Astrocyte of the spinal cord (primary cell): ENCODE data around the gene PARD3B.

Source experiments
- DNase-seq: peaks from one replicate; pipeline ENCODE4 v3.0.0; 2011; ENCODE audit warnings: low read depth, low spot score
- H3K4me3 ChIP-seq: 2 replicates; pipeline ENCODE4 v1.5.1; 2011; ENCODE audit warnings: low read depth, mild to moderate bottlenecking, low read length, moderate library complexity
- CTCF ChIP-seq: IDR thresholded peaks from 2 replicates; pipeline ENCODE4 v1.5.1; 2012; ENCODE audit warnings: low read depth, mild to moderate bottlenecking, low read length, inconsistent platforms
- in situ Hi-C: cut with HindIII; loops from 2 replicates; pipeline ENCODE4 v1.10.0; 2017; ENCODE audit warnings: low sequenced_read_pairs

The PARD3B gene

GRCh38 chr2:205199165-205199850 lies 654.0 kb downstream of the PARD3B start:
- H3K4me3 ChIP-seq: no peak overlapping the region
- no peak for DNase-seq
- in situ Hi-C loops: no loop called here
- no peak for TF ChIP-seq CTCF

GRCh38 chr2:205210494-205210893 lies 665.2 kb downstream of the PARD3B start:
- no peak overlapping the region for H3K4me3 ChIP-seq
- in situ Hi-C loops: no loop called here
- DNase-seq: no peak
- no peak for TF ChIP-seq CTCF

GRCh38 chr2:205212357-205212756 lies 667.1 kb downstream of the PARD3B start:
- in situ Hi-C loops: no loop called here
- H3K4me3 ChIP-seq: no peak overlapping the region
- TF ChIP-seq CTCF: no peak
- DNase-seq: no peak

- H3K4me3 ChIP-seq: no peak overlapping the region
- in situ Hi-C loops: no loop called here
- DNase-seq: no peak
- TF ChIP-seq CTCF: no peak
Observed at GRCh38 chr2:205216092-205216491, 670.8 kb downstream of the PARD3B start.

GRCh38 chr2:205216580-205216979 lies 671.3 kb downstream of the PARD3B start:
- DNase-seq: no peak
- H3K4me3 ChIP-seq: no peak overlapping the region
- no peak for TF ChIP-seq CTCF
- in situ Hi-C loops: no loop called here

- in situ Hi-C loops: no loop called here
Observed at GRCh38 chr2:205217004-205217403, 671.7 kb downstream of the PARD3B start.

More at GRCh38 chr2:205217004-205217403, 671.7 kb downstream of the PARD3B start:
- no peak for DNase-seq
- no peak overlapping the region for H3K4me3 ChIP-seq
- TF ChIP-seq CTCF: no peak
